HG03432 (cell line): Measurements from ENCODE around the gene FAM72B.
A peak's percentile ranks its signal among the peaks of the same experiment; 100 is the strongest.
"Not testable (repeated sequence)": the region's sequence is repeated elsewhere in the genome, so short reads cannot be mapped to it uniquely, and the experiment has no call there.

Experiments used
- ATAC-seq: cut with Tn5 transposase; IDR thresholded peaks from one replicate; pipeline ENCODE4 v1.9.1; 2021; ENCODE audit warnings: mild to moderate bottlenecking, moderate library complexity; ENCODE audit not compliant: unreplicated experiment

The FAM72B gene

DNA sequence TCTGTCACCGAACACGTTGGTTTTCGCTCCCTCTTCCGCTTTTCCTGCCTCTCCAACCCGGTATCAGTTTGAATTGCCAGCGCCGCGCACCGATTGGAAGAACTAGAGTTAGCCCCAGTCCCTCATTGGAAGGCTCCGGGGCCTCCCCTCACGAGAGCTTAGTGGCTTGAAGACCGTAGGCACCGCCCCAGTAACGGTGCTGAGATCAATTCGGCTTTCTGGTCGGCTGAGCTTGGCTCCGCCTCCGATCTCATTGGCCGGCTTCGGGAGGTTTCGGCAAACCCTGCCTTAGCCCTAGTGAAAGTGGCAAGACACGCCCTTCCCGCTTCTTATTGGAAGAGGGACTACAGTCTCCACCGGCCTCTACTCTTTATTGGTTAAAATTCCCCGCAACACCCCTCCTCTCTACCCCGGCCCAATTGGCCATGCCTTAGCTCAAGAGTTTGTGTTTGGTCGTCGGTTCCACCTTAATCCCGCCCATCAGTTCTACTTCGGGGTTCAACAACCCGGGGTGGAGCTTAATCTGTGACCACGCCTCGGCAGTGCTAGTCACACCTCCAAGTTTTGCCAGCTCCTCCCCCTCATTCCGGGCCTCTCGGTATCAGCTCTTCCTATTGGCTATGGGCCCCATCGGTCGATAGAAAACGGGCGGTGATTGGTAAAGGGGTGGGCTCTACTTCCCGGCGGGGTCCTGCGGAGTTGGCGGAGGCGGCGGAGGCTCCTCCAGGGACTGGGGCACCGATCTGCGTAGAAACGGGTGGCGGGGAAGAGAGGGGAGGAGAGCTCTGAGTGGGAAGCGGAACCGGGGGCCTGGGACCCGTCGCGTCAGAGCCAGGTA lies at the start of gene FAM72B, which contains the start of gene SRGAP2C:
Gene FAM72B (minus strand): TSS at position 51 of the 838 bp plus-strand sequence. CDS start 851 bp downstream, outside the sequence.
Gene SRGAP2C (plus strand): TSS at position 686 of the 838 bp plus-strand sequence. CDS start 2,472 bp downstream, outside the sequence.
- peak; percentile 82 for ATAC-seq

DNA sequence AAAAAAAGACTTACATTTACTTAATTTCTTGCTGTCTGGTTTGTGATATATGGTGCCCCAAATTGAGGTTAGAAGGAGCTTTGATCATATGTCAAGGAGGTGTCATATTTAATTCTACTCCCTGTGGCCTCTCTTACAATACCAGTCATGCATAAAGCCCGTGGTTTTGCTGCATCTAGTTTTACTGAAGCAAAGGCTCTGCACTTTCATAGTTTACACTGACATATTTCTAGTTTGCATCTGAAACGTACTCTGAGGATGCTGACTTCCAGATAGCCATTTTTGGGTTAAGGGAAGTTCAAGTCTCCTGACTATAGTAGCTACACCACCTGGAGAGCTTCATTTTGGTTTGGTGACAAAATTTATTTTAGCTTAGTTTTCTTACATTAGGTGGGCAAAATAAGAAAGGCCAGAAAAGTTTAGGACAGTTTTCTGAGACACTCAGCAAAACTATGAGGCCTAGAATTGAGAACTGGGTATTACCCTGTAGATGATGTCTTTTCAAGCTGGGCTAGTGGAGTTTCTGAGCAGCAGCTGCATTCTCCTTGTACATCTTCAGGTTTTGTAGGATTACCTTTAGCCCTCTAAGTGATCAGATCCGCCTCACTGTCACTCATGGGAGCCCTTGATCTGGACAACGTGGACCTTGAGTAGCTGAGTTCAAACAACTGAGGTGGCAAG lies 48.4 kb upstream of the FAM72B start:
- ATAC-seq = peak; percentile 86

DNA sequence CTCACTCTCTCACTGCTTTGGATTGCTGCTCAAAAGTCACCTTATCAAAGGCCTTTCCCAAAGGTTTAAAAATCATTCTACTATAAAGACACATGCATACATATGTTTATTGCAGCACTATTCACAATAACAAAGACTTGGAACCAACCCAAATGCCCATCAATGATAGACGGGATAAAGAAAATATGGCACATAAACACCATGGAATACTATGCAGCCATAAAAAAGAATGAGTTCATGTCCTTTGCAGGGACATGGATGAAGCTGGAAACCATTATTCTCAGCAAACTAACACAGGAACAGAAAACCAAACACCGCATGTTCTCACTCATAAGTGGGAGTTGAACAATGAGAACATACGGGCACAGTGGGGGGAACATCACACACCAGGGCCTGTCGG lies 46.5 kb upstream of the FAM72B start:
- not testable (repeated sequence) for ATAC-seq

DNA sequence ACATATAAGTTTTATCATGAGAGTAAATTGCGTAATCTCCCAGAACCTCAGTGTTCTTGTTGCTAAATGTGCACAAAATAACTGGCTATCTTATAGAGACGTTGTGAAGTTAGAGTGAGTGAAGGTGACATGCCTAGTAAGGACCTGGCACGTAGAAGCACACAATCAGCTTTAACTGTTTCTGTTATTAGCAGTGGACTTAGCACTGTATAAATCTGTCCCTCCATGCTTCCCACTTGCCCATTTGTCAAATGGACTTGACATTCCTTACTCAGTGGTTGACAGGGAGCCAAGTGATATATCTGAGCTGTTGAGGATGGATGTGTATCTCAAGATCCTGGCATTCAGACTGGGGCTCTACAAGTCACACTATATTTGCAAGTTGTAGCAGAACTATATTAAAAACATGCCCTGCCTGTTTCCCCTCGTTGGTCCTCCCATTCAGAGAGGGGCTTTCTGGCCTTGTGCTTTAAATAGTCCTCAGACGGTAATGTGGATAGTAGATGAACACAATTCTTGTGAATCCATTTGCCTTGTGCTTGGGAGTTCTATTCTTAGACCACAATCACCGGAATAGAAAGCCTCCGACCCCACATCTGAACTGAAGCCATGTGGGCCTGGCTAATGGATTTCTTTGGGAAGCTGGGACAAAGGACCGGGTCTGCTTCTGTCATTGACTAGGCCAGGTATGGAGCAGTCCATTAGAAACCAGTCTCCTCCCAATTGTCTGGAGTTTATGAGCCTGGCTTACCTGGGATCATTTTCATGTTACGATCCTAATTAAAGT lies 43.6 kb upstream of the FAM72B start:
- ATAC-seq = not testable (repeated sequence)

DNA sequence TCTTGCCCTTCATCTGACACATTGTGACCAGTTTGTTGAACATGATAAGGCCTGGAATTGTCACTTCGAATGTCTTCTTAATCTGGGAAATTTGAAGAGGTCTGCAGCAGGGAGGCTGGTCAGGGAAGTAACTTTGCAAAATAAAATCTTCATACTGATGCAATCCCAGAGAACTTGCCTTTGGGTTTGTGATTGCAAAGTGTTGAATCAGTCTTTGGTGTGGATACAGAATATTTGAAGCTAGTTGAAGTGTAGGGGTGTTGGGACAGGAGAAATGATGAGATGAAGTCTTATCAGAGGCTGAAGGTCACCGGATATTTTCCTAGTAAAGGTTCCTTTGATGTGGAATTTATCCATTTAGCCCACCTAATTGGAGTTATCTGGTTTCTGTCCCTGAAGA lies 42.8 kb upstream of the FAM72B start:
- not testable (repeated sequence) for ATAC-seq

DNA sequence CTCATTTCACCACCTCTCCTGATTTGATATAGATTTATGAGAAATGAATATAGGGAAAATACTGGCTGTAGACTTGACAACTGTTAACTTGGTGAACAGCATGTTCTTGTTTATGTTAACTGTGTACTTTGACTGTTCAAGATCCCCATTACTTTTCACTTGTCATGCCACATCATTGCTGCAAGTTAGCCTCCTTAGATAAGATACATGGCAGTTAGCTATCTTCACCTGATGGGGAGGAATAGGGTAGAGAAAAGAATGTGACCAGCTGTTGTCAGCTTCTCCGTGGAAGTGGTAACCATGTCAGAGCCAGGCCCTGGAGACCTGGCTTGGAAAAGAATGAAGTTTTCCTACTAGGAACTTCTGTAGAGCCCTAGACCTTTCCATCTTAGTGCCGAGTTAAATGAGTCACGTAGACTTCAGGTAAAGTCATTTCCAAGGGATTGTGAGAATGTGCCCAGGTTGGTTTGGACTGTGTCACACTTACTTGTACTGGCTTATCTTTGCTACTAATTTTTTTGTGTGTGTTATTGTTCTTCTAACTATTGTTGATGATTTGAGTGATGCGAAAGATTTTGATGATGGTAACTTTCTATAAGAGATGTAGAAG lies 42.3 kb upstream of the FAM72B start:
- ATAC-seq = not testable (repeated sequence)

DNA sequence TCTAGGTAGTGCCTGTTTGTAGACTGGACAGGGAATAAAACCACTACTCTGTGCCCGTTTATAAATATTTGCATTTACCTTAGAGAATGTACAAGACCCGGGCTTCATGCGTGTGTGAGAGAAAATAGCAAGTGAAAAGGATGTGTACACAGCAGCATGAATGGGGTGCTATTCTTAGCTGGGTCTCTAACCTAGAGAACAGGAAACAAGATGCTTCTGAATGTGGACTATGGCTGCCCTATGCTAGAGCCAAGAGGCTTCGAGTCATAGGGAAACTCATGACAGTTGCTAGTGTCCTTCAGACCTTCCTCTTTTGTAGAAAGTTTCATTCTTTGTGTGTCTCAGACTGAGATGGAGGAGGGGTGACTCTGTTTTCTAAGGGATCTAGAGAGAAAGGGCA lies 40.6 kb upstream of the FAM72B start:
- ATAC-seq = peak; percentile 98

DNA sequence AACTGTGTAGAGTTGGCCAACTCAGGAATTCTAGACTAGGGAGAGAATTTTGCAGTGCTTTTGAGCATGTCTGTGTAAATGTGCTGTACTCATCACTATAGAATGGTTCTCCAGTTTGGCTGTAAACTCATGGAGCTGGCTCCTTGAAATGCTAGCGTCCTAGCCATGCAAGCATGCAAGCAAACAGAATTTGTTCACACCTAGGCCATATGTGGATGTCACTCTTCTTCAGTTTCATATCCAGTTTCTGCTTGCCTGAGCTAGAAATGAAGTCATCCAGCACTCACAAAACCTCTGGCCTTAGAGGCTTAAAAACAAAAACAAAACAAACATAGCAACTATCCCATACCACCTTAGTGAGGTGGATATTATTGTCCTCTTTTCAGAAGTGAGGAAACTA lies 37.6 kb upstream of the FAM72B start:
- peak; percentile 61 for ATAC-seq

DNA sequence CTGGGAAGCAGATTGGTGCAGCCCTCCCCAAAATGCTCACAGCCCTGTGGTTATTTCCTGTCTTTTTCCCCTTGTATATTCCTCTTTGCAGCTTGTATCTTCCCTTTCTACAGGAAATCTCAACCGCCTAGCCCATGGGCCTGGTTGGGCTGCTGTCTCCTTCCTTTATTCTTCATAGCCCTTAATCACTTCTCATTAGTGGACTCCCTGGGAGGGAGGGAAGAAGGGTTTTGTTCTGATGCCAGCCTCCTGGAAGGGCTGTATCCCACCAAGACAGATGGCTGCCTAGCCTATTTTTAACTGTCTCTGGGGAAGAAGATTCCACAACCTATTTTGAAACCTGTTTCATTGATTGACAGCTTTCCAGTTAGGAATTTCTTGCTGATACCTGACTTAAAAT lies 32.5 kb upstream of the FAM72B start:
- ATAC-seq = not testable (repeated sequence)

DNA sequence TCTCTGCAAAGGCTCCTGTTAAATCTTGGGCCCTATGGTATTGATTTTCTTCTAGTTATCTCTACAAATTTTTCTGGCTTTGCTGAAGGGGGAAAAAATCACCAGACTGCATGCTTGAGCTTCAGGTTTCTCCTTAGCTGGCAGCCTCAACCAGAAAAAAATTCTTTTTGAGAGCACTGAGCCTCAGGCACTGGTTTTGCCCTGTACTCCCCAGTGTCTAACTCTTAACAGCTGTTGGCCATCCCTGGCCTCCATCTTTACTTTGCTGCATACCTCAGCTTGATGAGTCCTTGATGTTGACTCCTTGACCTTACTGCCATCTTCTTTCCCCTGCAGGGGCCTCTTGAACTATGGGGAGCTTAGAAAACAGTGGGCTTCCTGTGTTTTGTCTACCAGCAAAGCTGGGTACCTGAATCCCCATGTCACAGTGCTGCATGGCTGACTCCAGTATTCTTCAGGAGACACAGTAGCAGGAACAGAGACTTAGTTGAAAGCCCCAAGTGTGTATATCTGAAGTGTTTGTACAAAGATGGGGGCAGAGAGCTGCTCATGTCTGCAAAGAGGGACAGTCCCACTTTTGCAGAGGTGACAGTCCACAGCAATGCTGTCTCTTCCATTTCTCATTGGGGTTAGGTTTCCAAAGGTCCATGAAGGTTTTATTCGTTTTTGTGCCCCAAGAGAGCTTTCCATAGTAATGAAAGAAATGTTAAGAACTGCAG lies 31.7 kb upstream of the FAM72B start:
- ATAC-seq = not testable (repeated sequence)

DNA sequence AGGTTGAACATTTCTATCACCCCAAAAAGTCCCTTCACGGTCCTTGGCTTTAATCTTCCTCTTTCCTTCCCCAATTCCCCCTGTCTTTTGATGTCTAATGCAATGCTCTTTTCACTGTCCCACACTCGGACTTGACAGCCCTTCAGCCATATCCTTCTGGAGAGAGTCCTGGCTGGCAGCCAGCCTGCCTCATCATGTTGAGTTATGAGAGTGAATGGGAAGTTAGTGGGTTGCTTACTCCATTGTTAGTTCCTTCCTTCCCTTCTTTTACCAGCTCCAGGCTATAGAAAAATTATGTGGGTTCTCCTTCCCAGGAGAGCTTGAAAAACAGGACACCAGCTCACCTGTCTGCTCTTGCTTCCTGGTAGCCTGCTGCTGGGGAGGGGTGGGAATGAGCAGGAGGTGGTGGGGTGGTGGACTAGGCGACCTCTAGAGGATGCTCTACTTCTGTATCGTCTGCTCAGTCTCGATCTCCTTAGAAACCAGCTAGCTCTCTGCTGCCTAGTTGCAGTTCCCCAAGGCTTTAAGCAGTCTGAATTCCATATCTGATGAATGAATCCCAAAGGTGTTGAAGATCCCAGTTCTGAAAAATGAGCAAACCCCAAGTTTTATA lies 30.5 kb upstream of the FAM72B start:
- ATAC-seq = peak; percentile 56

DNA sequence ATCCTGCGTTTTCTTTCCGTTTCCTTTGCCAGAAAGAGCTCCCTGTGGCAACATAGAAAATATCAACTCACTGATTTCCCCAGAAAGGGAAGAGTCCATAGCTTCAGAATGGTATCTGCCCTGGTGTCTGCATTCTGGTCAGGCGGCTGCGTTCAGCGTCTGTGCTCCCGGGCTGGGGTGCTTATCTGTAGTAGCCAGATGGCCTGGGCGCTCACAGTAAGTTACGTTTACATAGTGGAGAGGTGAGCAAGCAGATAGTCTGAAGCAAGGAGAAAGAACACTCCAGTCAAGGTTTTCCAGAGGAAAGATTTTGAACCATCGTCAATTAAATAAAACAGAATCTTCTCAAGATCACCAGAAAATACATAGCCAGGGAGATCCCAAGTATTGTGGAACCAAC lies 29.4 kb upstream of the FAM72B start:
- ATAC-seq = not testable (repeated sequence)

DNA sequence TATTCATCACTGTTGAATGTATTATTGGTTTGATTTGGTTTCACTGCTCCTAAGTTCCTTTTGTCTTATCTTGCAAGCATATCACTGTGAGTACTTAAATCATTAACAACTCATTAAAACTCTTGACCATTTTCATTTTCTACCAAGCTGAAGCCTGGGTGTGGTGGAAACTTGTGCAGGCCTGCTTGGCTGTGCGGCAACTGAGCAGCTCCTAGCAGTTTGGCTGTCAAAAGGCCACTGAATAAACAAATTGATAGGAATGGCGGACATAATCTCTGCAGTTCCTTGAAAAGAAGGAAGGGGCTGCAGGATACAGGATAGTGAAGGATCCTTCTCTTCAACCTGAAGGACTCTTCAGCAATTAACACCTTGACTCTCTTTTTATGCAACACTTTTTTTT lies 26.6 kb upstream of the FAM72B start:
- not testable (repeated sequence) for ATAC-seq

DNA sequence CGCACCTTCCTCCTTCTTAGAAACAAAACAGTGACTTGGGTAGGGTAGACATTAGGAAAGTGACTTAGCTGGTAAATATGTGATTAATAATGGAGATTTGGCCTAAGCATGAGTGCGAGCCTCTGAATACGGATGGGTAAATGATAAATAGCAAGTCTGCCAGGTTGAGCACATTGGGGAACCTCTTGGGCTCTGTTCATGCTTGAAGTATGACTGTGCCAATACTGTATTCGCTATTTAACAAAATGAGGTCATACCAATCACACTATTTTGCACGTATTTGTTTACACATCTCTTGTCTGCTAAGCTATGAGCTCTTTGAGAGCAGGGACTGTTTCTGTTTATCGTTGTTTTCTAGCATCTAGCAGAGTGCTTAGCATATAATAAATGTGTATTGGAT lies 24.2 kb upstream of the FAM72B start:
- not testable (repeated sequence) for ATAC-seq

DNA sequence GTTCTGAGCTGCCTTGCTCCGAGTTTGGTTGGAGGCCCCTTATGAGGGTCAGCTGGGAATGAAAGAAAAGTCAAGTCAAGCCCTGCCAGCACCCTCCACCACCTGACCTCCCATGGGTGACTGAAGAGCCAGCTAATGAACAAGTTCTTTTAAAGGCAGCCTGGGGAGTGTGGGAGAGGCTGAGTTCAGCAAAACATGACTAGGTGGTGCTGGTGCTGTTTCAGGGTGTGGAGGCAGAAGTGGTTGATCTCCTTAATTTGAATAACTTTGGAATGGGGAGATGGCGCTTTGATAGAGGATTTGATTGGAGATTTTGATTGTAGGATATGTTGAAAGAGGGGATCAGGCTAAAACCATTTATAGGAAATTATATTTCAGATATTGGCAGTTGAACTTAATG lies 23.2 kb upstream of the FAM72B start:
- not testable (repeated sequence) for ATAC-seq

DNA sequence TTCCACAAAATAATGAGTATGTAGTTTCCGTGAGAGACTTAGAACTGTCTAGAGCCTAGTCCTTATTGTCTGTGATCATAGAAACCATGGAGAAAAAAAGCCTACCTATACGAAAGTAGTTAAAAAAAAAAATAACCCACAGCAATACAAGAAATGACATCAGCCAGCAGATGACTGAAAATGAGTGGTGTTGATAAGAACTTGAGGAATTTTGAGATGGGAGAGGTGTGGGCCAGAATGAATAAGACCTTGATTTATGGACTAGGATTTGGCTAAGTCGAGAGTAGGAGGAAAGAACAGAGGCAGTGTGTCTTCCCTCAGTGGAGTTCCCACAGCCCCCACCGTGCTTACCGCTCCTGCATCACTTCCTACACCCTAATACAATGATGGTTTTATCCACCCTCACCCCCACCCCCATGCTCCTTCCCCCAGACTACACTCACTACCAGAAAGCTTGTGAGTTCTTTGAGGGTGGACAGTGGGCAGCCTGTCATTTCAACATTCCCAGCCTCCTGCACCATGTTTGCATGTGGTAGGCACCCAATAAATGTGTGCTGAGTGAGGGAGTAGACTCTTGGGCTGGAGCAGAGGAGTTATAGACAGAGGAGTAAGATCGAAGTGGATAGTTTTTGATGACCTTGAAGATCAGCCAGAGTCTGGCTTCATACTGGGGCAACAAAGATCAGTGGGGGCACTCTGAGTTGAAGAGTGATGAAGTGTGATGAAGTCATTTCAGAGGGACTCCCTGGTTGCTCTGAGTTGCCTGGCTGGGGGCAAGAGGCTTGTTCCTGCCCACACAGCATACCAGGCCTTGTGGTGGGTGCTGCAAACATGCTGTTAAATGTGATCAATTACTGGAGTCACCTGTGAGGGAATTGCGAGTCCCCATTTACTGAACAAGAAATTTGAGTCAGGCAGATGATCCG lies 21.9 kb upstream of the FAM72B start:
- not testable (repeated sequence) for ATAC-seq

DNA sequence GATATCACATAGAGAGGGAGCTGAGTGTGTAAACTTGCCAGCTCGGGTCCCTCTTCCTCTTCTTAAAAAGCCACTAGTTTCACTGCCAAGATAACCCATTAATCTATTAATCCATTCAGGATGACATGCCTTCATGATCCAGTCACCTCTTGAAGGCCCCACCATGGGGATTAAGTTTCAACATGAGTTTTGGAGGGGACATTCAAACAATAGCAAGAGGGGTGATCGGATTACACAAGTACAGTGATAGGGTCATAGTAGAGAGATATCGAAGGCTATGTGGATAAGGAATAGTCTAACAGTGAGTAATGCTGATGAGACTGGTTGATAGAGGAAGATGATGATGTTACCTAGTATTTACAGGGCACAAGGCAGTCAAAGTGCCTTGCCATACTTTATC lies 18.8 kb upstream of the FAM72B start:
- ATAC-seq = not testable (repeated sequence)
